WTC11 (cell line): Measurements from ENCODE around the gene DOCK1.

Experiments
- ATF1 ChIP-seq: sonication (generic); formaldehyde crosslinking; IDR thresholded peaks from 2 replicates; pipeline ENCODE4 v1.8.1; 2023; ENCODE audit warnings: mild to moderate bottlenecking, moderate library complexity, missing genetic modification reagents
- CBFB ChIP-seq: sonication (generic); formaldehyde crosslinking; IDR thresholded peaks from 2 replicates; pipeline ENCODE4 v1.8.1; 2022; ENCODE audit warnings: mild to moderate bottlenecking, low read depth, missing genetic modification reagents
- CREB1 ChIP-seq: sonication (generic); formaldehyde crosslinking; IDR thresholded peaks from 2 replicates; pipeline ENCODE4 v1.8.0; 2023; ENCODE audit warnings: mild to moderate bottlenecking, missing genetic modification reagents
- E2F1 ChIP-seq: sonication (generic); formaldehyde crosslinking; IDR thresholded peaks from 2 replicates; pipeline ENCODE4 v1.8.0; 2022; ENCODE audit warnings: mild to moderate bottlenecking, missing genetic modification reagents
- ELF4 ChIP-seq: sonication (generic); formaldehyde crosslinking; IDR thresholded peaks from 2 replicates; pipeline ENCODE4 v1.8.1; 2022; ENCODE audit warnings: low read depth, mild to moderate bottlenecking, moderate library complexity, missing genetic modification reagents
- NFYB ChIP-seq: sonication (generic); formaldehyde crosslinking; conservative IDR thresholded peaks from 2 replicates; pipeline ENCODE4 v1.8.0; 2022; ENCODE audit warnings: low read depth, missing genetic modification reagents
- NR1H2 ChIP-seq: sonication (generic); formaldehyde crosslinking; IDR thresholded peaks from 2 replicates; pipeline ENCODE4 v1.9.0; 2021; ENCODE audit warnings: mild to moderate bottlenecking, moderate library complexity, missing genetic modification reagents
- TF ChIP-seq, protein P1 (sequence below): fragments of 200-600 bp; IDR thresholded peaks from 2 replicates; pipeline ENCODE4 v1.8.0; 2022; ENCODE audit warnings: antibody characterized with exemption

DNA sequence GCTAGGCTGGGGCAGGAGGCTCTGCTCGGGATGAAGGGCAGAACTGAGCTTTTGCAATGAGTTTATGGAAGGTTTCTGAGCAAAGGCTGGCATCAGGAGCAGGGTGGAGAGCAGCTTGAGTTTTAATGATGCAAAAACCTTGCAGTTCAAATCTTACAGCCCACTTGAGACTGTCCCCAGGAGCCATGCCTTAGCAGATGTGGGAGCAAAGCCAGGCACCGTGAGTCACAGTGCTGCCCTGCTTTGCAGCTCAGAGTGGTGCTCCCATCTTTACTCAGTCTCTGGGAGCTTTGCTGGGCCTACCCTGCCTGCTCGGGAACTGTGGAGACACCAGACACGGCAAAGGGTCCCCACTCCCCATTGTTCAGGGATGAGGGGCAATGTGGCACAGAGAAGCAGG lies 521.5 kb downstream of the DOCK1 start:
- TF ChIP-seq, protein P1, sequence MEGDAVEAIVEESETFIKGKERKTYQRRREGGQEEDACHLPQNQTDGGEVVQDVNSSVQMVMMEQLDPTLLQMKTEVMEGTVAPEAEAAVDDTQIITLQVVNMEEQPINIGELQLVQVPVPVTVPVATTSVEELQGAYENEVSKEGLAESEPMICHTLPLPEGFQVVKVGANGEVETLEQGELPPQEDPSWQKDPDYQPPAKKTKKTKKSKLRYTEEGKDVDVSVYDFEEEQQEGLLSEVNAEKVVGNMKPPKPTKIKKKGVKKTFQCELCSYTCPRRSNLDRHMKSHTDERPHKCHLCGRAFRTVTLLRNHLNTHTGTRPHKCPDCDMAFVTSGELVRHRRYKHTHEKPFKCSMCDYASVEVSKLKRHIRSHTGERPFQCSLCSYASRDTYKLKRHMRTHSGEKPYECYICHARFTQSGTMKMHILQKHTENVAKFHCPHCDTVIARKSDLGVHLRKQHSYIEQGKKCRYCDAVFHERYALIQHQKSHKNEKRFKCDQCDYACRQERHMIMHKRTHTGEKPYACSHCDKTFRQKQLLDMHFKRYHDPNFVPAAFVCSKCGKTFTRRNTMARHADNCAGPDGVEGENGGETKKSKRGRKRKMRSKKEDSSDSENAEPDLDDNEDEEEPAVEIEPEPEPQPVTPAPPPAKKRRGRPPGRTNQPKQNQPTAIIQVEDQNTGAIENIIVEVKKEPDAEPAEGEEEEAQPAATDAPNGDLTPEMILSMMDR, result no peak
- no peak for TF ChIP-seq NR1H2 (CRISPR knock-in tag)
- TF ChIP-seq ELF4 (CRISPR knock-in tag), result no peak
- no peak for TF ChIP-seq NFYB (CRISPR knock-in tag)
- TF ChIP-seq CREB1 (CRISPR knock-in tag), result no peak
- TF ChIP-seq ATF1, result no peak
- TF ChIP-seq CBFB (CRISPR knock-in tag), result no peak
- TF ChIP-seq E2F1 (CRISPR knock-in tag), result no peak
